Activated CD8-positive, alpha-beta memory T cell treated with anti-CD3 and anti-CD28 coated beads, Interleukin-2, amount 10 ng/mL, durations not matched to agents 7 days and 5 days (primary cell): ENCODE measurements around the gene VPS13D. TPM values are rescaled to one million over a fixed set of nuclear protein-coding genes. Genes with fewer than 3 reads are reported as not detected.

Source experiments
- ATAC-seq: fragments of 150-1000 bp; cut with Tn5 transposase; one replicate; pipeline ENCODE4 v1.10.0; 2021; ENCODE audit warnings: moderate library complexity
- CTCF ChIA-PET: fragments of 350-600 bp; sonication (Branson Sonifier 250); formaldehyde crosslinking; loops from one replicate; lab custom pipeline; 2021; ENCODE audit warnings: antibody characterized with exemption; lab: Charles Lee
- DNase-seq: peaks from one replicate; pipeline ENCODE4 v3.0.0-alpha.2; 2020
- H3K27ac Mint-ChIP-seq: one replicate; pipeline ENCODE4 v1.8.0; 2021; ENCODE audit warnings: mild to moderate bottlenecking, mixed read lengths
- H3K27me3 Mint-ChIP-seq: one replicate; pipeline ENCODE4 v1.8.0; 2021; ENCODE audit warnings: mixed read lengths
- H3K36me3 Mint-ChIP-seq: one replicate; pipeline ENCODE4 v1.8.0; 2021; ENCODE audit warnings: mild to moderate bottlenecking, mixed read lengths
- H3K4me1 Mint-ChIP-seq: one replicate; pipeline ENCODE4 v1.8.0; 2021; ENCODE audit warnings: mixed read lengths
- H3K4me3 Mint-ChIP-seq: one replicate; pipeline ENCODE4 v1.8.0; 2021; ENCODE audit warnings: mild to moderate bottlenecking, moderate library complexity, mixed read lengths
- H3K9me3 Mint-ChIP-seq: one replicate; pipeline ENCODE4 v1.8.0; 2022; ENCODE audit warnings: low read depth, mixed read lengths
- total RNA-seq, 2 experiments: library from RNA; stranded (reverse); gene quantifications; one replicate each; pipeline ENCODE4 v1.2.3, GENCODE V29; 2021

VPS13D gene
- total RNA-seq, 2 experiments from 2014 or later: 34.6 to 38.3 TPM

GRCh38 chr1:12285496-12286143 is 55.8 kb downstream of the VPS13D start:
- ATAC-seq: no peak
- H3K27me3 Mint-ChIP-seq: no peaks in the 10 kb centered on the region
- peaks cover 26% of the 10 kb centered on the region for H3K36me3 Mint-ChIP-seq
- CTCF ChIA-PET: interaction anchor here (1.4 to 1.5 kb wide), 2 partner anchors 9 to 10 kb away, joined by 3 to 5 read pairs; no protein-coding TSS in a partner anchor
- H3K9me3 Mint-ChIP-seq: no peaks in the 10 kb centered on the region
- no peak overlapping the region for H3K27ac Mint-ChIP-seq
- DNase-seq: no peak
- peaks cover 3% of the 10 kb centered on the region for H3K4me1 Mint-ChIP-seq
- no peak overlapping the region for H3K4me3 Mint-ChIP-seq

DNA sequence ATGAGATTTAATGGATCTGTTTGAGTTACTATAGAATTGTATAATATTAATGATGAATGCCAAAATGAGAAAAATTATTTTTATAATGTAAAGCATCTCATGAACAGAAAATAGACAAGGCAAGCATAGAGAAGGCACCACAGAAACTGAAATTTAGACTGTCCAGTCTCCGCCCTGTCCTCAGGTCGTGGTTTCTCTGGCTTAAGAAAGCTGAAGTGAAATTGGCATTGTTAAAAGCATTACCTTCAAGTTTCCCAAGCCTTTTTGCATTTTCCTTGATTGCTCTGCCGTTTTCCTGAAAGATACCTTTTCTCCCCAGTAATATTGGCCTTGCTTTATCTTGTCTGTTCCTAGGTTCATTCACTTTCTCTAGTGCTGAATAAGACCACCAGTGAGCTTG is 58.0 kb downstream of the VPS13D start:
- no peak overlapping the region for H3K27ac Mint-ChIP-seq
- H3K36me3 Mint-ChIP-seq: peaks cover 23% of the 10 kb centered on the region
- H3K4me3 Mint-ChIP-seq: no peak overlapping the region
- no peak for DNase-seq
- no peaks in the 10 kb centered on the region for H3K27me3 Mint-ChIP-seq
- peaks cover 3% of the 10 kb centered on the region for H3K4me1 Mint-ChIP-seq
- H3K9me3 Mint-ChIP-seq: no peaks in the 10 kb centered on the region
- CTCF ChIA-PET: interaction anchor here (1.3 kb wide), 1 partner anchor 163 kb away, joined by 4 read pairs; no protein-coding TSS in a partner anchor
- no peak for ATAC-seq

DNA sequence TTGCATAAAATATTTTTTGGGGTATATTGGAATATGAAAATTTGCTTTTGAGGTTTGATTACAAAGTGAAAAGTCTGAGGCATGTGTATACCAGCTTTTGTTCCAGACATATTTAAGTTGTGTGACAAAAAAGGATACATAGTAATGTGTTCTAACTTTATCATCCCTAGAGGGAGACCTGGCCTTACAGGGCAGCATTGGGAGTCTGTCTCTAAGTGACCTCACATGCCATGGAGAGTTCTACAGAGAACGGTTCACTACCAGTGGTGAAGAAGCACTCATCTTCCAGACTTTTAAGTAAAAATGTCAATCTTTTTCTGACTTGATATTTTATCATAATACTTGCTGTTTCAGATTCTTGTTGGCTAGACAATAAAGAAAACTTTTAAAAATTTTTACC is 61.0 kb downstream of the VPS13D start:
- H3K4me3 Mint-ChIP-seq: no peak overlapping the region
- DNase-seq: no peak
- no peak for ATAC-seq
- H3K27me3 Mint-ChIP-seq: no peaks in the 10 kb centered on the region
- peaks cover 27% of the 10 kb centered on the region for H3K36me3 Mint-ChIP-seq
- H3K27ac Mint-ChIP-seq: no peak overlapping the region
- CTCF ChIA-PET: interaction anchor here (0.7 kb wide), 1 partner anchor 186 kb away, joined by 4 read pairs; no protein-coding TSS in a partner anchor
- H3K9me3 Mint-ChIP-seq: no peaks in the 10 kb centered on the region
- H3K4me1 Mint-ChIP-seq: peaks cover 9% of the 10 kb centered on the region

DNA sequence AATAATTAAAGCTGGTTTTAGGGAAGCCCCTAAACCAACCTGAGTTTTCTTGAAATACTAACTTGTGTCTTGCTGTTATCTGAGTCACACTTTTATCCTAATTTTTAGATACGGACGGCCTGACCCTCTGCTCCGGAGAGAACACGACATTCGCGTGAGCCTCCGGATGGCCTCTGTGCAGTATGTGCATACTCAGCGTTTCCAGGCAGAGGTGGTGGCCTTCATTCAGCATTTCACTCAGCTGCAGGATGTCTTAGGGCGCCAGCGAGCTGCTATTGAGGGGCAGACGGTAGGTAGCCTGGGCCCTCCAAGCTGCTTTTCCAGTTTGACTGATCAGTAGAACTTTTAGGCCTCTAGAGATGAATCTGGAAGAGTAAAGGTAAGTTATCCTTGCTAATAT is 63.6 kb downstream of the VPS13D start:
- H3K27ac Mint-ChIP-seq: no peak overlapping the region
- peaks cover 29% of the 10 kb centered on the region for H3K36me3 Mint-ChIP-seq

DNA sequence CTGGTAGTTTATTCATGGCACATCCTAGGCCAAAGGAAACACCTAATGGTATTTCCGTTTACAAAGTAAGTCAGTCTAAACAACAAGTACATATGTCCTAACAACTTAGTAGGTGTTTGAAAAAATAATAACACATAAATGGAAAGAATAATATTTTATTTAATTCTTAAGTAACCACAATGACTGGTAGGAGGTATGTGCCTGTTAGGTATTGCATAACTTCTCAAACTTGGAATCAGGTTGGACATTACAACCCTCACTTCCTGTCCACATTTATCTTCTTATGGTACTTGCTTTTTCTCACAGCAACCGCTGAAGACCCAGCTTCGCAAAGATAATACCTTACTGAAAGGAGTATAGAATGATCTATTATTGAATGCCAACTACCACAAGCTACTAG is 64.2 kb downstream of the VPS13D start:
- no peaks in the 10 kb centered on the region for H3K9me3 Mint-ChIP-seq
- peaks cover 35% of the 10 kb centered on the region for H3K36me3 Mint-ChIP-seq
- CTCF ChIA-PET: interaction anchor here (1.1 to 2.2 kb wide), 2 partner anchors 307 to 326 kb away, joined by 3 to 9 read pairs; no protein-coding TSS in a partner anchor
- DNase-seq (no peak), ATAC-seq (no peak)
- H3K27me3 Mint-ChIP-seq: no peaks in the 10 kb centered on the region
- H3K4me3 Mint-ChIP-seq: no peak overlapping the region
- H3K4me1 Mint-ChIP-seq: peaks cover 29% of the 10 kb centered on the region
- no peak overlapping the region for H3K27ac Mint-ChIP-seq

More for the DNA sequence above, 63.6 kb downstream of the VPS13D start:
- ATAC-seq: no peak
- CTCF ChIA-PET: interaction anchor here (1.0 to 2.2 kb wide), 3 partner anchors 28 to 327 kb away, joined by 3 to 9 read pairs (median 3); no protein-coding TSS in a partner anchor
- Mint-ChIP-seq H3K9me3 (no peaks in the 10 kb centered on the region), H3K4me3 (no peak overlapping the region), H3K4me1 (peaks cover 27% of the 10 kb centered on the region), H3K27me3 (no peaks in the 10 kb centered on the region)
- no peak for DNase-seq

DNA sequence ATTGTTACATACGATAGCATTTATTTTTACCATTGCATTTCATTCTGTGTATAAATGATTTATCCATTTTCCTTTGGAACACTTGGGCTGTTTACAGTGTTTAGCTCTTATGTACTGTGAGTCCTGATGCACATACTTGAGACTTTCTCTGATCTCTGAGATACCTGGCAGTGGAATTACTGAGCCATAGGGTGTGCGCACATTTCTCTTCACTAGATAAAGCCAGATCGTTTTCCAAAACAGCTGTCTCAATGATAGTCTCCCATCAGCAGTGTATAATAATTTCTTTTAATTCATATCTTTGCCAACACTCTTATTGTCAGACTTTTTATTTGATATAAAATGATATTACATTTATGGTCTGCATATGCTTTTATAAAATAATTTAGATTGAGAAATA is 66.2 kb downstream of the VPS13D start:
- CTCF ChIA-PET: interaction anchor here (0.7 to 1.4 kb wide), 3 partner anchors 19 to 458 kb away, joined by 3 to 5 read pairs (median 4); no protein-coding TSS in a partner anchor
- ATAC-seq (no peak), DNase-seq (no peak)
- Mint-ChIP-seq H3K27me3 (no peaks in the 10 kb centered on the region), H3K27ac (no peak overlapping the region), H3K9me3 (no peaks in the 10 kb centered on the region), H3K4me3 (no peak overlapping the region), H3K36me3 (peaks cover 42% of the 10 kb centered on the region), H3K4me1 (peaks cover 29% of the 10 kb centered on the region)

DNA sequence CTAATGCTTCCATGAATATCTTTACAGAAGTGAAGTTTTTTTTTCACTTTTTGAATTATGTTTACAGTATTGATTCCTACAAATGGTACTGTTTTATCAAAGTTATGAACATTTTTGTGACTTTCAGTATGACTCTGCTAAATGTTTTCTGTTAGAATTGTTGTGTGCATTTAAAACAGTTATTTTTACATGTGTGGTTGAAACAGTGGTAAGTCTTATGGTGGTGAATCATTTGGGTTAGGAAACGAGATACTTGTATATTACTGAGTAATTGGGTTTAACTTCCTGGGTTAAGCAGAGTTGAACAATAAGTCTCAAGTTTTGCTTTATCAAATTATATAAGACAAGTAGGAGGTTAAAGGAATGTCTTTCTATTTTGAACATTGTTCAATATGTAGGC is 66.8 kb downstream of the VPS13D start:
- Mint-ChIP-seq H3K9me3 (no peaks in the 10 kb centered on the region), H3K36me3 (peaks cover 38% of the 10 kb centered on the region), H3K27me3 (no peaks in the 10 kb centered on the region), H3K27ac (peak overlapping the region; percentile 79), H3K4me1 (peaks cover 29% of the 10 kb centered on the region), H3K4me3 (peak overlapping the region; percentile 27)
- DNase-seq (no peak), ATAC-seq (peak; percentile 91)
- CTCF ChIA-PET: interaction anchor here (0.8 to 2.8 kb wide), 5 partner anchors 19 to 362 kb away, joined by 3 to 10 read pairs (median 4); no protein-coding TSS in a partner anchor

GRCh38 chr1:12300706-12301105 is 70.9 kb downstream of the VPS13D start:
- Mint-ChIP-seq H3K9me3 (no peaks in the 10 kb centered on the region), H3K4me3 (no peak overlapping the region), H3K27me3 (no peaks in the 10 kb centered on the region), H3K4me1 (peaks cover 32% of the 10 kb centered on the region), H3K36me3 (peaks cover 45% of the 10 kb centered on the region), H3K27ac (no peak overlapping the region)
- CTCF ChIA-PET: interaction anchor here (1.6 to 2.2 kb wide), 5 partner anchors 14 to 320 kb away, joined by 4 to 13 read pairs (median 6); no protein-coding TSS in a partner anchor
- ATAC-seq (no peak), DNase-seq (no peak)

- Mint-ChIP-seq H3K4me3 (no peak overlapping the region), H3K36me3 (peaks cover 50% of the 10 kb centered on the region), H3K27ac (no peak overlapping the region), H3K27me3 (no peaks in the 10 kb centered on the region), H3K9me3 (no peaks in the 10 kb centered on the region), H3K4me1 (peaks cover 24% of the 10 kb centered on the region)
- DNase-seq (no peak), ATAC-seq (no peak)
- CTCF ChIA-PET: interaction anchor here (1.0 to 2.2 kb wide), 5 partner anchors 23 to 319 kb away, joined by 4 to 13 read pairs (median 5); no protein-coding TSS in a partner anchor
Observed at GRCh38 chr1:12301518-12302237, 71.8 kb downstream of the VPS13D start.

GRCh38 chr1:12302798-12303447 is 73.1 kb downstream of the VPS13D start:
- H3K4me1 Mint-ChIP-seq: peaks cover 12% of the 10 kb centered on the region
- CTCF ChIA-PET: no interaction called here
- peaks cover 52% of the 10 kb centered on the region for H3K36me3 Mint-ChIP-seq
- ATAC-seq (no peak), DNase-seq (no peak)
- no peak overlapping the region for H3K27ac Mint-ChIP-seq
- H3K9me3 Mint-ChIP-seq: no peaks in the 10 kb centered on the region
- H3K27me3 Mint-ChIP-seq: no peaks in the 10 kb centered on the region
- no peak overlapping the region for H3K4me3 Mint-ChIP-seq

DNA sequence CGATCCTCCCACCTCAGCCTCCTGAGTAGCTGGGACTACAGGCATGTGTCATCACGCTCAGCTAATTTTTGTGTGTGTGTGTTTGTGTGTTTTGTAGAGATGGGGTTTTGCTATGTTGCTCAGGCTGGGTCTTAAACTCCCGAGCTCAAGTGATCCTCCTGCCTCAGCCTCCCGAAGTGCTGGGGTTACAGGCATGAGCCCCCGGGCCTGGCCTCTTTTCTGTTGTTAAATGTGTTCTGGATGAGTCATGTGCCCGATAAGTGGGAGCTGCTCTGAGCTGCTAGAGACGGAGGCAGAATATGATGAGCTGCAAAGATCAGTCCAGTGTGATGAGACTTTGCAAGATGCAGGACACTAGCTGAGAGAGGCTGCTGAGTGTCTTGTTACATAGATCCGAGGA is 75.5 kb downstream of the VPS13D start:
- no peaks in the 10 kb centered on the region for H3K27me3 Mint-ChIP-seq

GRCh38 chr1:12309783-12310742 is 80.2 kb downstream of the VPS13D start:
- ATAC-seq (no peak), DNase-seq (no peak)
- CTCF ChIA-PET: interaction anchor here (0.7 to 8.3 kb wide), 4 partner anchors 13 to 348 kb away, joined by 3 to 60 read pairs (median 4); no protein-coding TSS in a partner anchor
- H3K27me3 Mint-ChIP-seq: no peaks in the 10 kb centered on the region
- no peaks in the 10 kb centered on the region for H3K9me3 Mint-ChIP-seq
- peaks cover 39% of the 10 kb centered on the region for H3K36me3 Mint-ChIP-seq
- no peaks in the 10 kb centered on the region for H3K4me1 Mint-ChIP-seq
- H3K4me3 Mint-ChIP-seq: no peak overlapping the region
- H3K27ac Mint-ChIP-seq: no peak overlapping the region

More for the DNA sequence above, 75.5 kb downstream of the VPS13D start:
- no peak overlapping the region for H3K27ac Mint-ChIP-seq
- CTCF ChIA-PET: no interaction called here
- no peaks in the 10 kb centered on the region for H3K9me3 Mint-ChIP-seq
- H3K4me1 Mint-ChIP-seq: peaks cover 9% of the 10 kb centered on the region
- DNase-seq: no peak
- H3K4me3 Mint-ChIP-seq: no peak overlapping the region
- peaks cover 47% of the 10 kb centered on the region for H3K36me3 Mint-ChIP-seq
- no peak for ATAC-seq
